SK-N-SH (cell line): ENCODE results near the gene PKNOX2.

ENCODE experiments used
- CHD2 ChIP-seq: fragments of 150-350 bp; IDR thresholded peaks from 2 replicates; pipeline ENCODE4 v1.6.1; 2018; ENCODE audit warnings: low read length; ENCODE audit not compliant: partially characterized antibody
- CTCF ChIP-seq: fragments of 200-600 bp; sonication (generic); IDR thresholded peaks from 2 replicates; pipeline ENCODE4 v1.6.1; 2017; ENCODE audit warnings: antibody characterized with exemption, mild to moderate bottlenecking, moderate library complexity
- EP300 ChIP-seq, 2 experiments: IDR thresholded peaks; 2 replicates each; pipeline versions ENCODE4 v1.4.0 to v1.6.1; 2012; ENCODE audit warnings: borderline replicate concordance in 1 of 2, low read depth in 1 of 2, low read length in 1 of 2
- FOSL2 ChIP-seq: IDR thresholded peaks from 2 replicates; pipeline ENCODE4 v1.4.0; 2012; ENCODE audit warnings: low read depth, mild to moderate bottlenecking, moderate library complexity, borderline replicate concordance
- FOXM1 ChIP-seq: IDR thresholded peaks from 2 replicates; pipeline ENCODE4 v1.4.0; 2012; ENCODE audit warnings: low read depth, mild to moderate bottlenecking
- GABPA ChIP-seq: IDR thresholded peaks from 2 replicates; pipeline ENCODE4 v1.4.0; 2012; ENCODE audit warnings: low read depth, mild to moderate bottlenecking
- POLR2AphosphoS5 ChIP-seq: IDR thresholded peaks from 2 replicates; pipeline ENCODE4 v1.6.1; 2012; ENCODE audit warnings: low read depth, low read length
- USF1 ChIP-seq: IDR thresholded peaks from 2 replicates; pipeline ENCODE4 v1.4.0; 2012; ENCODE audit warnings: low read depth, borderline replicate concordance
- USF2 ChIP-seq: fragments of 150-350 bp; IDR thresholded peaks from 2 replicates; pipeline ENCODE4 v1.6.1; 2017; ENCODE audit warnings: antibody characterized with exemption, low read length, low read depth, borderline replicate concordance
- YY1 ChIP-seq: IDR thresholded peaks from 2 replicates; pipeline ENCODE4 v1.4.0; 2012; ENCODE audit warnings: low read depth, mild to moderate bottlenecking
- ZBTB33 ChIP-seq: IDR thresholded peaks from 2 replicates; pipeline ENCODE4 v1.4.0; 2012; ENCODE audit warnings: low read depth, borderline replicate concordance

GRCh38 chr11:125156346-125157117 is 8.0 kb upstream of the PKNOX2 start:
- TF ChIP-seq POLR2AphosphoS5 (no peak), CTCF (no peak), CHD2 (no peak), FOSL2 (no peak), YY1 (no peak), EP300 (IDR thresholded peaks at IDR 0.05; ENCODE audit: borderline replicate concordance in 1 of 2, low read depth in 1 of 2, low read length in 1 of 2) (no peak), USF1 (no peak), USF2 (no peak), ZBTB33 (no peak), FOXM1 (no peak), GABPA (no peak)
